HepG2 (cell line): ENCODE data around the gene TFEC. TPM values are rescaled to one million over a fixed set of nuclear protein-coding genes. Genes with fewer than 3 reads are reported as not detected.

Source experiments
- ATAC-seq: fragments of 200-7000 bp; cut with Tn5 transposase; 3 replicates; pipeline ENCODE4 v1.9.1; 2020; ENCODE audit warnings: mild to moderate bottlenecking, moderate library complexity
- BruUV-seq: library from RNA; stranded (reverse); fragments of 400-500 nt; replicated peaks from 2 replicates; lab custom pipeline; 2021; lab: Mats Ljungman, UMichigan
- CTCF ChIA-PET: fragments of 300-600 bp; formaldehyde crosslinking; extraction: SDS; loops from one replicate; lab custom pipeline; 2021; ENCODE audit warnings: low total read pairs, inconsistent platforms, low intra/inter-chr PET ratio; lab: Yijun Ruan, JAX
- POLR2A ChIA-PET: fragments of 350-600 bp; sonication (Branson Sonifier 250); formaldehyde crosslinking; loops from one replicate; lab custom pipeline; 2020; ENCODE audit warnings: antibody characterized with exemption, inconsistent platforms; lab: Yijun Ruan, JAX
- DNase-seq: peaks from one replicate; pipeline ENCODE4 v3.0.0-alpha.2; 2015; ENCODE audit warnings: low spot score
- FAIRE-seq: peaks from 3 replicates; lab custom pipeline; 2011; peaks lifted over from hg19 to GRCh38; lab: Jason Lieb, UNC
- H2AFZ ChIP-seq: one replicate; pipeline ENCODE4 v1.6.1; 2011; ENCODE audit warnings: low read length, inconsistent platforms
- H3K27ac ChIP-seq: fragments of 300-600 bp; 3 replicates; pipeline ENCODE4 v1.8.0; 2011; ENCODE audit warnings: mixed run types, mild to moderate bottlenecking, mixed read lengths, low read length, inconsistent platforms; ENCODE audit not compliant: insufficient read depth; ENCODE audit errors: extremely low read length
- H3K27me3 ChIP-seq, 2 experiments: fragments of 200-600 bp in 1 of 2; 2 replicates in 1 of 2; 3 replicates in 1 of 2; pipeline versions ENCODE4 v1.6.0 to v1.8.0; 2011; ENCODE audit warnings: low read length in 2 of 2, mild to moderate bottlenecking in 2 of 2, moderate library complexity in 2 of 2, inconsistent platforms in 1 of 2; ENCODE audit not compliant: insufficient read depth in 2 of 2, control insufficient read depth in 1 of 2
- H3K36me3 ChIP-seq, 2 experiments: fragments of 200-600 bp in 1 of 2; replicated peaks in 1 of 2; 2 replicates in 1 of 2; 3 replicates in 1 of 2; pipeline versions ENCODE4 v1.5.1 to v1.8.0; 2011; ENCODE audit warnings: low read length in 2 of 2, inconsistent platforms in 1 of 2; ENCODE audit not compliant: insufficient read depth in 2 of 2, control insufficient read depth in 1 of 2
- H3K4me1 ChIP-seq: 2 replicates; pipeline ENCODE4 v1.5.1; 2012; ENCODE audit warnings: low read length, inconsistent platforms; ENCODE audit not compliant: insufficient read depth
- H3K4me2 ChIP-seq: 2 replicates; pipeline ENCODE4 v1.6.0; 2011; ENCODE audit warnings: low read depth, low read length, inconsistent platforms
- H3K4me3 ChIP-seq, 3 experiments: fragments of 200-600 bp in 1 of 3; sonication (generic), shearing (Covaris generic) in 1 of 3; replicated peaks in 1 of 3; 2 replicates each; pipeline ENCODE4 v1.5.1; 2011 to 2016; ENCODE audit warnings: low read length in 3 of 3, inconsistent platforms in 2 of 3, low read depth in 2 of 3, mild to moderate bottlenecking in 2 of 3, control low read depth in 1 of 3, mixed read lengths in 1 of 3; ENCODE audit not compliant: insufficient read depth in 1 of 3
- H3K79me2 ChIP-seq: one replicate; pipeline ENCODE4 v1.6.1; 2011; ENCODE audit warnings: low read length, inconsistent platforms; ENCODE audit not compliant: insufficient read depth
- H3K9ac ChIP-seq: 2 replicates; pipeline ENCODE4 v1.6.0; 2011; ENCODE audit warnings: mild to moderate bottlenecking, low read depth, low read length, inconsistent platforms; ENCODE audit not compliant: insufficient read depth
- H3K9me3 ChIP-seq: 2 replicates; pipeline ENCODE4 v1.5.1; 2012; ENCODE audit warnings: mild to moderate bottlenecking, low read length
- H4K20me1 ChIP-seq: 2 replicates; pipeline ENCODE4 v1.6.0; 2011; ENCODE audit warnings: inconsistent platforms, mild to moderate bottlenecking, low read length, moderate library complexity; ENCODE audit not compliant: insufficient read depth
- CHCHD3 ChIP-seq: sonication (generic); formaldehyde crosslinking; IDR thresholded peaks from 2 replicates; pipeline ENCODE4 v1.8.0; 2022; ENCODE audit warnings: mild to moderate bottlenecking, missing genetic modification reagents, moderate library complexity
- HNF4G ChIP-seq, 2 experiments: sonication (generic) in 1 of 2; formaldehyde crosslinking in 1 of 2; IDR thresholded peaks; 2 replicates each; pipeline versions ENCODE4 v1.4.0 to v1.6.1; 2011 to 2020; ENCODE audit warnings: borderline replicate concordance in 2 of 2, low read depth in 2 of 2, mild to moderate bottlenecking in 2 of 2, low read length in 1 of 2, missing genetic modification reagents in 1 of 2, moderate library complexity in 1 of 2
- RAD51 ChIP-seq: fragments of 450-650 bp; IDR thresholded peaks from 2 replicates; pipeline ENCODE4 v1.6.1; 2016; ENCODE audit warnings: borderline replicate concordance
- SP1 ChIP-seq, 2 experiments: fragments of 450-650 bp in 1 of 2; sonication (generic) in 1 of 2; formaldehyde crosslinking in 1 of 2; IDR thresholded peaks; 2 replicates each; pipeline versions ENCODE4 v1.4.0 to v1.6.1; 2016 to 2020; ENCODE audit warnings: missing genetic modification reagents in 1 of 2
- ZNF101 ChIP-seq: sonication (generic); formaldehyde crosslinking; IDR thresholded peaks from 2 replicates; pipeline ENCODE4 v1.4.0; 2020; ENCODE audit warnings: mild to moderate bottlenecking, low read depth, missing genetic modification reagents, borderline replicate concordance
- ZNF292 ChIP-seq: sonication (generic); formaldehyde crosslinking; IDR thresholded peaks from 2 replicates; pipeline ENCODE4 v1.8.1; 2022; ENCODE audit warnings: mild to moderate bottlenecking, low read depth, missing genetic modification reagents, borderline replicate concordance
- ZNF883 ChIP-seq: sonication (generic); formaldehyde crosslinking; IDR thresholded peaks from 2 replicates; pipeline ENCODE4 v1.5.1; 2020; ENCODE audit warnings: mild to moderate bottlenecking, missing genetic modification reagents; ENCODE audit errors: not compliant biosample characterization
- WGBS: methylation state at CpG from one replicate; pipeline ENCODE4 v1.1.6; 2017; ENCODE audit warnings: low lambda C conversion rate; 5-methylcytosine and 5-hydroxymethylcytosine counted together
- in situ Hi-C: cut with HindIII; loops from 2 replicates; pipeline ENCODE4 v1.10.0; 2017; ENCODE audit warnings: low pct_unique_long_range_greater_than_20kb; ENCODE audit not compliant: extremely low pct_ligation_motif_present
- intact Hi-C: fragments of 100-400 bp; cut with micrococcal nuclease; formaldehyde crosslinking; loops from one replicate; pipeline ENCODE4 v1.10.0; 2022; ENCODE audit not compliant: unreplicated experiment
- polyA plus RNA-seq, 8 experiments: library from polyadenylated mRNA; depleted of rRNA in 3 of 8; stranded (reverse) in 7 of 8; unstranded in 1 of 8; fragments of >200 nt; fragmentation: Illumina TruSeq in 4 of 8; extraction: Trizol in 4 of 8; gene quantifications; 2 replicates each; pipeline versions ENCODE4 v1.2.1 to v1.2.3, GENCODE V29; 2011 to 2016; ENCODE audit warnings: low read depth in 4 of 8, missing spikeins in 1 of 8, mixed read lengths in 1 of 8; ENCODE audit not compliant: insufficient read depth in 1 of 8
- total RNA-seq, 5 experiments: library from RNA; depleted of rRNA; stranded (reverse); fragments of >200 nt; fragmentation: Illumina TruSeq; extraction: Trizol; gene quantifications; 2 replicates each; pipeline ENCODE4 v1.2.3, GENCODE V29; 2016; ENCODE audit warnings: low read depth in 1 of 5
- TF ChIP-seq, protein P1 (sequence below): sonication (generic); formaldehyde crosslinking; IDR thresholded peaks from 2 replicates; pipeline ENCODE4 v1.4.0; 2020; ENCODE audit warnings: mild to moderate bottlenecking, missing genetic modification reagents, borderline replicate concordance

The TFEC gene
- total and polyA plus RNA-seq, 2 of the 13 experiments (the other 11 are each of a cell fraction or from before 2014, with no cell fraction given), result not detected

DNA sequence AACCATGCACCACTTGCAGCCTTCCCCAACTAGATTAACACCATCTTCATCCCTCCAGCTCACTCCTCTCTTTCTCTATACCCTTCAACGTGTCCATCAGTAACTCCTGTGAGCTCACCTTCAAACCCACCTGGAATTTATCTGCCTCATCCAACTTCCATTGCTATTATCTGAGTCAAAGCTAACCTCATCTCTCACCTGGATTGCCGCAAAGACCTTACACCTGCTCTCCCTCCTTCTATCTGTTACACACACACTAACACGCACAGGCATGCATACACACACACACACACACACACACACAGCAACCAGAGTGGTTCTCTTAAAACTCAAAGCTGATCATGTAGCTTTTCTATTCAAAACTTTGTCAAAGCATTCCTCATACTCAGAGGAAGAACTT lies 3.8 kb upstream of the TFEC start (continued):
- TF ChIP-seq, protein P1, sequence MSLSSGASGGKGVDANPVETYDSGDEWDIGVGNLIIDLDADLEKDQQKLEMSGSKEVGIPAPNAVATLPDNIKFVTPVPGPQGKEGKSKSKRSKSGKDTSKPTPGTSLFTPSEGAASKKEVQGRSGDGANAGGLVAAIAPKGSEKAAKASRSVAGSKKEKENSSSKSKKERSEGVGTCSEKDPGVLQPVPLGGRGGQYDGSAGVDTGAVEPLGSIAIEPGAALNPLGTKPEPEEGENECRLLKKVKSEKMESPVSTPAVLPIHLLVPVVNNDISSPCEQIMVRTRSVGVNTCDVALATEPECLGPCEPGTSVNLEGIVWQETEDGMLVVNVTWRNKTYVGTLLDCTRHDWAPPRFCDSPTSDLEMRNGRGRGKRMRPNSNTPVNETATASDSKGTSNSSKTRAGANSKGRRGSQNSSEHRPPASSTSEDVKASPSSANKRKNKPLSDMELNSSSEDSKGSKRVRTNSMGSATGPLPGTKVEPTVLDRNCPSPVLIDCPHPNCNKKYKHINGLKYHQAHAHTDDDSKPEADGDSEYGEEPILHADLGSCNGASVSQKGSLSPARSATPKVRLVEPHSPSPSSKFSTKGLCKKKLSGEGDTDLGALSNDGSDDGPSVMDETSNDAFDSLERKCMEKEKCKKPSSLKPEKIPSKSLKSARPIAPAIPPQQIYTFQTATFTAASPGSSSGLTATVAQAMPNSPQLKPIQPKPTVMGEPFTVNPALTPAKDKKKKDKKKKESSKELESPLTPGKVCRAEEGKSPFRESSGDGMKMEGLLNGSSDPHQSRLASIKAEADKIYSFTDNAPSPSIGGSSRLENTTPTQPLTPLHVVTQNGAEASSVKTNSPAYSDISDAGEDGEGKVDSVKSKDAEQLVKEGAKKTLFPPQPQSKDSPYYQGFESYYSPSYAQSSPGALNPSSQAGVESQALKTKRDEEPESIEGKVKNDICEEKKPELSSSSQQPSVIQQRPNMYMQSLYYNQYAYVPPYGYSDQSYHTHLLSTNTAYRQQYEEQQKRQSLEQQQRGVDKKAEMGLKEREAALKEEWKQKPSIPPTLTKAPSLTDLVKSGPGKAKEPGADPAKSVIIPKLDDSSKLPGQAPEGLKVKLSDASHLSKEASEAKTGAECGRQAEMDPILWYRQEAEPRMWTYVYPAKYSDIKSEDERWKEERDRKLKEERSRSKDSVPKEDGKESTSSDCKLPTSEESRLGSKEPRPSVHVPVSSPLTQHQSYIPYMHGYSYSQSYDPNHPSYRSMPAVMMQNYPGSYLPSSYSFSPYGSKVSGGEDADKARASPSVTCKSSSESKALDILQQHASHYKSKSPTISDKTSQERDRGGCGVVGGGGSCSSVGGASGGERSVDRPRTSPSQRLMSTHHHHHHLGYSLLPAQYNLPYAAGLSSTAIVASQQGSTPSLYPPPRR (CRISPR knock-in tag), result no peak
- TF ChIP-seq ZNF292 (no peak), ZNF883 (CRISPR knock-in tag) (no peak), SP1 (IDR thresholded peaks at IDR 0.05) (no peak), SP1 (CRISPR knock-in tag; IDR thresholded peaks at IDR 0.05) (no peak)

DNA sequence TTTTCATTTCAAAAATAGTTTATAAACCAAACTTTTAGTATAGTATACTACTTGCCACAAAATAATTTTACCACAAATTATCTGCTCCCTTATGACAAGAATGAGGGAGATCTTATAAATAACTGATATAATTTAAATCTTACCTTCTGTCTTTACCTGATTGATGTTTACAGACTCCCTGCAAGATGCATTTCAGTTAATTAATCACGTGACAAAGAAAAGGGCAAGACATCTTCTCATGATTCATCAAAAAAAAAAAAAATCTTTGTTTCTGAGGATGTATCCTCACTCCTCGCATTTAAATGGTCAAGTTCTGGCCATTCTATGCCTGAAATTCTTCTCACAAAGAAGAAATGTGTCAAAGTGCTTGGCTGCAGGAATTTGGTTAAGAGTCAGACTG lies 2.3 kb upstream of the TFEC start:
- ChIA-PET POLR2A (no interaction called here), CTCF (no interaction called here)
- Histone ChIP-seq H3K4me3 (no peak overlapping the region), H3K36me3 (no peaks in the 10 kb centered on the region), H3K9ac (no peak overlapping the region), H3K79me2 (no peaks in the 10 kb centered on the region), H3K4me2 (no peak overlapping the region), H3K27ac (no peak overlapping the region), H4K20me1 (no peaks in the 10 kb centered on the region), H3K27me3 (no peaks in the 10 kb centered on the region), H2AFZ (no peak overlapping the region), H3K9me3 (no peaks in the 10 kb centered on the region), H3K4me1 (no peaks in the 10 kb centered on the region)
- DNase-seq (no peak), FAIRE-seq (no peak), ATAC-seq (no peak)
- no peak for TF ChIP-seq HNF4G (IDR thresholded peaks at IDR 0.05; ENCODE audit: borderline replicate concordance, low read depth, low read length)
- TF ChIP-seq HNF4G (CRISPR knock-in tag; IDR thresholded peaks at IDR 0.05; ENCODE audit: borderline replicate concordance, low read depth), result no peak
- no peak for TF ChIP-seq ZNF101
- no peak for TF ChIP-seq CHCHD3 (CRISPR knock-in tag)
- TF ChIP-seq RAD51, result peak; percentile 69; the same call in 1 of the 2 replicates
- in situ Hi-C loops, result no loop called here
- intact Hi-C loops, result no loop called here
- WGBS, result 0% methylated on average over 2 of the region's 2 CpGs
- no TSS peak for BruUV-seq
